ENCODE data around the gene AGBL1.

DNA sequence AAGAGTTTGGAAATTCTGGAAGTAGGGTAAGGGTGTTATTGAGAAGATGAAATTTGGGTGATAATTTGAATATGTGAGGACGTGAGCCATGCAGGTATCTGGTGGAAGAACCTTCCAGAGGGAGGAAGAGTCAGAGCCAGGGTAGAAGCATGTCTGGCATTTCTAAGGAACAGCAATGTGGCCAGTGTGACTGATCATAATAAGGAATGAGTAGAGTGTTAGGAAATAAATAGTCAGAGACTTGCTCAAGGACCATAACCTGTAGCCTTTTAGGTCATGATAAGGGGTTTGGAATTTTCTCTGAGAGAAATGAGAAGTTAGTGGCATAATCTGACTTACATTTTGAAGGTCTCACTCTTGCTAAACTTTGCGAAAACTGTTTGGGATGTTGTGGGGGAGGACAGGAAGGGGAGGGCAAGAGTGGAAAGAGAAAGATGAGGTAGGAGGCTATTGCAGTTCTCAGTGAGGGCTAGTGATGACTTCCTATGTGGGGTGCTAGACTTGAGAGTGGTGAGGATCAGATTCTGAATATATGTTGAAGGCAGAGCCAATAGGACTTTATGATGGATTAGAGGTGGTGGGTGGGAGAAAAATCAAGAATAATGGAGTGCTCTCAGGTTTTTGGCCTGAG is 568.3 kb downstream of the AGBL1 start:
- TF ChIP-seq E2F6 (IDR thresholded peaks at IDR 0.05; ENCODE audit: borderline replicate concordance, low read depth) (no peak), BHLHE40 (IDR thresholded peaks at IDR 0.05; ENCODE audit: low read depth, low read length) (no peak), CTCF (IDR thresholded peaks at IDR 0.05) (no peak), JUN (IDR thresholded peaks at IDR 0.05) (no peak), SMC3 (IDR thresholded peaks at IDR 0.05) (no peak), POLR2A (IDR thresholded peaks at IDR 0.05; ENCODE audit: low read length) (no peak), RNF2 (IDR thresholded peaks at IDR 0.05; ENCODE audit: borderline replicate concordance, low read depth) (no peak), TFCP2L1 (CRISPR knock-in tag; IDR thresholded peaks at IDR 0.05) (no peak), RAD21 (conservative IDR thresholded peaks at IDR 0.05 in 1 of 2, IDR thresholded peaks at IDR 0.05 in 1 of 2) (no peak)

Data from A549 (cell line).